ENCODE measurements around the gene UBE2V1. TPM values are rescaled to one million over a fixed set of nuclear protein-coding genes. Genes with fewer than 3 reads are reported as not detected.

The UBE2V1 gene
- total and polyA plus RNA-seq, 2 of the 13 experiments (the other 11 are each of a cell fraction or from before 2014, with no cell fraction given): 81.3 to 132 TPM

GRCh38 chr20:50152394-50153152 lies 39.6 kb upstream of the UBE2V1 start (continued):
- TF ChIP-seq ZBTB40 (IDR thresholded peaks at IDR 0.05) (no peak), ZBTB40 (CRISPR knock-in tag; IDR thresholded peaks at IDR 0.05) (0 out of 2 replicates have a peak, but pooled peaks have one; percentile 5), ZNF598 (CRISPR knock-in tag; IDR thresholded peaks at IDR 0.05; ENCODE audit: borderline replicate concordance) (0 out of 2 replicates have a peak, but pooled peaks have one; percentile 84), TGIF2 (CRISPR knock-in tag; IDR thresholded peaks at IDR 0.05) (0 out of 2 replicates have a peak, but pooled peaks have one; percentile 43), POLR2G (IDR thresholded peaks at IDR 0.05; ENCODE audit: low read depth, low read length) (no peak), CBX5 (CRISPR knock-in tag; IDR thresholded peaks at IDR 0.05; ENCODE audit: borderline replicate concordance) (peak; percentile 5; the same call in 1 of the 2 replicates), ZNF704 (CRISPR knock-in tag; IDR thresholded peaks at IDR 0.05; ENCODE audit: borderline replicate concordance) (0 out of 2 replicates have a peak, but pooled peaks have one; percentile 26), ZNF772 (CRISPR knock-in tag; IDR thresholded peaks at IDR 0.05) (no peak), CTCF (CRISPR knock-in tag; IDR thresholded peaks at IDR 0.05) (peak; percentile 54), PITX1 (CRISPR knock-in tag; IDR thresholded peaks at IDR 0.05) (0 out of 2 replicates have a peak, but pooled peaks have one; percentile 29), GMEB1 (CRISPR knock-in tag; IDR thresholded peaks at IDR 0.05; ENCODE audit: borderline replicate concordance) (no peak), TIGD3 (CRISPR knock-in tag; IDR thresholded peaks at IDR 0.05; ENCODE audit: borderline replicate concordance) (0 out of 2 replicates have a peak, but pooled peaks have one; percentile 80)
